Measurements from ENCODE around the gene RHOU.
"Not testable (repeated sequence)": the region's sequence is repeated elsewhere in the genome, so short reads cannot be mapped to it uniquely, and the experiment has no call there.

RHOU gene

GRCh38 chr1:228768355-228769000, 33.2 kb downstream of the RHOU start:
- TF ChIP-seq CTCF (IDR thresholded peaks at IDR 0.05; ENCODE audit: borderline replicate concordance, insufficient read depth, low read depth, low read length), result no peak
- no peak overlapping the region for H3K4me3 ChIP-seq (ENCODE audit: low read depth, low read length)

- no peak for TF ChIP-seq CTCF (IDR thresholded peaks at IDR 0.05; ENCODE audit: borderline replicate concordance, insufficient read depth, low read depth, low read length)
- no peak overlapping the region for H3K4me3 ChIP-seq (ENCODE audit: low read depth, low read length)
These were observed 35.5 kb downstream of the RHOU start for GRCh38 chr1:228770779-228771223.

- no peak for TF ChIP-seq CTCF (IDR thresholded peaks at IDR 0.05; ENCODE audit: borderline replicate concordance, insufficient read depth, low read depth, low read length)
- H3K4me3 ChIP-seq (ENCODE audit: low read depth, low read length), result no peak overlapping the region
These were observed 37.4 kb downstream of the RHOU start for GRCh38 chr1:228772516-228773212.

- not testable (repeated sequence) for H3K4me3 ChIP-seq (ENCODE audit: low read depth, low read length)
These were observed 40.7 kb downstream of the RHOU start for GRCh38 chr1:228775946-228776345.

- no peak overlapping the region for H3K4me3 ChIP-seq (ENCODE audit: low read depth, low read length)
- TF ChIP-seq CTCF (IDR thresholded peaks at IDR 0.05; ENCODE audit: borderline replicate concordance, insufficient read depth, low read depth, low read length), result no peak
These were observed 41.2 kb downstream of the RHOU start for GRCh38 chr1:228776449-228776848.

- no peak overlapping the region for H3K4me3 ChIP-seq (ENCODE audit: low read depth, low read length)
- TF ChIP-seq CTCF (IDR thresholded peaks at IDR 0.05; ENCODE audit: borderline replicate concordance, insufficient read depth, low read depth, low read length), result no peak
These were observed 42.0 kb downstream of the RHOU start for GRCh38 chr1:228777236-228777635.

- no peak for TF ChIP-seq CTCF (IDR thresholded peaks at IDR 0.05; ENCODE audit: borderline replicate concordance, insufficient read depth, low read depth, low read length)
- no peak overlapping the region for H3K4me3 ChIP-seq (ENCODE audit: low read depth, low read length)
These were observed 42.7 kb downstream of the RHOU start for GRCh38 chr1:228778026-228778425.
